Lower leg skin (tissue), 3 donors: ENCODE measurements around the gene TEFM.

Experiments used
- POLR2A ChIP-seq, 2 donors: fragments of 450-650 bp; IDR thresholded peaks; one replicate each; pipeline ENCODE4 v1.6.1; 2016 to 2017; ENCODE audit warnings: antibody characterized with exemption in 2 of 2, mild to moderate bottlenecking in 1 of 2, moderate library complexity in 1 of 2
- TF ChIP-seq, protein P1 (sequence below), 3 donors: fragments of 450-650 bp; IDR thresholded peaks; one replicate each; pipeline ENCODE4 v1.5.1; 2016; ENCODE audit warnings: antibody characterized with exemption in 3 of 3, mild to moderate bottlenecking in 3 of 3, moderate library complexity in 2 of 3

DNA sequence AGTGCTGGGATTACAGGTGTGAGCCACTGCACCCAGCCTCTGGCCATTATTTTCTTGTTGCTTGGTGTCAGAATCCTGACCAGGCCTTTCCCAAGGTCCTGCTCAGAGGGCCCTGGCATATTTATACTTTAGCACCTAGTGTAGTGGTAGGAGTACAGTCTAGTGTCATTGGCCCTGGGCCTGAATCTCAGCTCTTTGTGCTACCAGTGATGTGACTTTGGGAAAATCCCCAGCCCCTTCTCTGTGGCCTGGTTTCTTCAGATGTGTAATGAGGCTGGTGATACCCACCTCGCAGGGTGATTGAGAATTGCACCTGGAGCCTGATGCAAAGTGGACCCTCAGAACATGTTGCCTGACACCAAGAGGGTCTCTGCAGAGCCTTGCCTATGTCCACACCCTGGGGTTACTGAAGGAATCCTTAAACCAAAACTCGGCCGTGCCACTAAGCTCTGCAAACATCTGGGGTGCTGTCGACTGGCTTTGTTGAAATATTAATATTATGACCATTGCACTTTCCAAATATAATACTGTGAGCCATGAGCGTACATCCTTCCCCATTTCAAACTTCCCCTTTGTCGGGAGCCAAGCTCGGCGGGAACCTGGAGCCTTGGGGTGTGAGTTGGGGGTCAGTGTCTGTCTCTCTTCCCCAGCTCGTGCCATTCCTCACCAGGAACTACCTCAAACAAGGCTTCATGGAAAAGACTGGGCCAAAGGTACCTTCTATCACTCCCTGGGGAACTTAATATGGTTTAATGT lies 46.8 kb upstream of the TEFM start:
- TF ChIP-seq, protein P1, sequence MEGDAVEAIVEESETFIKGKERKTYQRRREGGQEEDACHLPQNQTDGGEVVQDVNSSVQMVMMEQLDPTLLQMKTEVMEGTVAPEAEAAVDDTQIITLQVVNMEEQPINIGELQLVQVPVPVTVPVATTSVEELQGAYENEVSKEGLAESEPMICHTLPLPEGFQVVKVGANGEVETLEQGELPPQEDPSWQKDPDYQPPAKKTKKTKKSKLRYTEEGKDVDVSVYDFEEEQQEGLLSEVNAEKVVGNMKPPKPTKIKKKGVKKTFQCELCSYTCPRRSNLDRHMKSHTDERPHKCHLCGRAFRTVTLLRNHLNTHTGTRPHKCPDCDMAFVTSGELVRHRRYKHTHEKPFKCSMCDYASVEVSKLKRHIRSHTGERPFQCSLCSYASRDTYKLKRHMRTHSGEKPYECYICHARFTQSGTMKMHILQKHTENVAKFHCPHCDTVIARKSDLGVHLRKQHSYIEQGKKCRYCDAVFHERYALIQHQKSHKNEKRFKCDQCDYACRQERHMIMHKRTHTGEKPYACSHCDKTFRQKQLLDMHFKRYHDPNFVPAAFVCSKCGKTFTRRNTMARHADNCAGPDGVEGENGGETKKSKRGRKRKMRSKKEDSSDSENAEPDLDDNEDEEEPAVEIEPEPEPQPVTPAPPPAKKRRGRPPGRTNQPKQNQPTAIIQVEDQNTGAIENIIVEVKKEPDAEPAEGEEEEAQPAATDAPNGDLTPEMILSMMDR (IDR thresholded peaks at IDR 0.05), result no peak
- TF ChIP-seq POLR2A (IDR thresholded peaks at IDR 0.05), result no peak
